GM10248 (cell line): ENCODE results near the gene VASH2.

ENCODE experiments used
- CTCF ChIA-PET: fragments of 300-600 bp; sonication (Branson Sonifier 250); formaldehyde crosslinking; extraction: SDS; loops from one replicate; lab custom pipeline; 2021; ENCODE audit warnings: antibody characterized with exemption; lab: Yijun Ruan, JAX
- POLR2A ChIA-PET: fragments of 350-650 bp; sonication (Branson Sonifier 250); formaldehyde crosslinking; extraction: SDS; loops from one replicate; lab custom pipeline; 2020; ENCODE audit warnings: antibody characterized with exemption; lab: Yijun Ruan, JAX
- DNase-seq: peaks from one replicate; pipeline ENCODE4 v3.0.0; 2012; ENCODE audit errors: extremely low spot score
- CTCF ChIP-seq: IDR thresholded peaks from 2 replicates; pipeline ENCODE4 v1.5.1; 2012; ENCODE audit warnings: mild to moderate bottlenecking, low read depth; ENCODE audit errors: extremely low read depth, missing control alignments, control extremely low read depth

Gene VASH2

GRCh38 chr1:212952641-212952976 lies 2.3 kb downstream of the VASH2 start:
- CTCF ChIA-PET, result interaction anchor here (0.6 to 6.7 kb wide), 6 partner anchors 9 to 288 kb away, joined by 3 to 66 read pairs (median 3); no protein-coding TSS in a partner anchor
- DNase-seq, result no peak

GRCh38 chr1:212953321-212953720 lies 3.0 kb downstream of the VASH2 start:
- no peak for TF ChIP-seq CTCF
- no peak for DNase-seq
- ChIA-PET CTCF (interaction anchor here (1.1 to 6.7 kb wide), 8 partner anchors 9 to 288 kb away, joined by 3 to 66 read pairs (median 4); no protein-coding TSS in a partner anchor), POLR2A (no interaction called here)

More at GRCh38 chr1:212952641-212952976, 2.3 kb downstream of the VASH2 start:
- TF ChIP-seq CTCF, result no peak
- POLR2A ChIA-PET, result no interaction called here

- TF ChIP-seq CTCF, result no peak
- no peak for DNase-seq
- ChIA-PET POLR2A (interaction anchor here (0.6 to 0.9 kb wide), 2 partner anchors 161 to 346 kb away, joined by 3 to 4 read pairs; partner anchors contain the start of gene ATF3), CTCF (interaction anchor here (0.9 to 6.7 kb wide), 10 partner anchors 12 to 290 kb away, joined by 3 to 66 read pairs (median 3); no protein-coding TSS in a partner anchor)
These were observed 4.2 kb downstream of the VASH2 start for GRCh38 chr1:212954514-212954913.

GRCh38 chr1:212955098-212955497 lies 4.8 kb downstream of the VASH2 start:
- no peak for TF ChIP-seq CTCF
- POLR2A ChIA-PET, result interaction anchor here (0.9 kb wide), 1 partner anchor 347 kb away, joined by 4 read pairs; the partner anchor contains the start of gene ATF3
- CTCF ChIA-PET, result interaction anchor here (1.0 to 6.7 kb wide), 5 partner anchors 11 to 31 kb away, joined by 3 to 66 read pairs (median 3); no protein-coding TSS in a partner anchor
- DNase-seq, result peak; percentile 63

GRCh38 chr1:212955961-212956620 lies 5.8 kb downstream of the VASH2 start:
- no peak for DNase-seq
- POLR2A ChIA-PET, result interaction anchor here (0.6 kb wide), 1 partner anchor 96 kb away, joined by 7 read pairs; no protein-coding TSS in a partner anchor
- TF ChIP-seq CTCF, result no peak
- CTCF ChIA-PET, result interaction anchor here (1.0 to 6.7 kb wide), 2 partner anchors 10 to 12 kb away, joined by 3 to 66 read pairs; no protein-coding TSS in a partner anchor

GRCh38 chr1:212957546-212957945 lies 7.2 kb downstream of the VASH2 start:
- ChIA-PET CTCF (interaction anchor here (1.1 to 2.7 kb wide), 11 partner anchors 8 to 293 kb away, joined by 3 to 31 read pairs (median 4); no protein-coding TSS in a partner anchor), POLR2A (interaction anchor here (1.0 to 1.9 kb wide), 4 partner anchors 9 to 349 kb away, joined by 3 to 11 read pairs (median 3); partner anchors contain the start of gene ATF3)
- no peak for DNase-seq
- no peak for TF ChIP-seq CTCF
